ENCODE measurements around the gene FMO1. TPM values are rescaled to one million over a fixed set of nuclear protein-coding genes. Genes with fewer than 3 reads are reported as not detected.

Gene FMO1
- total RNA-seq, 1 experiment from 2014 or later = not detected

DNA sequence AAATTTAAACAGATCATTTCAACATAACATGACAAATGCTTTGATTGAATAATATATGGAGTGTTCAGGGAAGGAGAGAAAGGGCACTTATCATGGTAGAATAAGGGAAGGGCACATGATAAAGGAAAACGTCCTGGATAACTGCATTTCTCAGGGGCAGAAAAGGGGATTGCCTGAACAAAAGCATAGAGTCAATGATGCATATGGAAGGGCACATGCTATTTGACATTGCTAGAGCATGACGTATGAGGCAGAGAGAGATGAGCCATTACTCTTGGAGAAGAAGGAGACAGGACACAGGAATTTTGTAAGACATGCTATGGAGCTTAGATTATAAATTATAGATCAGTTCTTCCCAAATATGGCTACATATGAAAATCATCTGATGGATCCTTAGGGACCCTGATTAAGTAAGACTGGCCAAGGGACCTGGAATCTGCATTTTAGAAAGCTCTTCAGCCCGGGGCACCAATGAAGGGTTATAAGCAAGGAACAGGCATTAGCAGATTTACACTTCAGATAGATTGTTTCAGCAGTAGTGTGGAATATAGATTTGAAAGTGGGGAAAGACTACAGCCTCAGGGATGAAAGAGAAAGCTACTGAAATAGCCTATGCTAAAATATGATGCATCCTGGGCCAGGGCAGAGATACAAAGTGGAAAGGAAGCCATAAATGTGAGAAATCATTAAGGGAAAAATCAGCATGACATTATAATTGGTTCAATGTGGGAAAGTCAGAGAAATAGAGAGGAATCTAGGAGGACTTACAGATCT, 41.9 kb upstream of the FMO1 start:
- ChIA-PET CTCF (no interaction called here), POLR2A (no interaction called here)
- H3K9me3 Mint-ChIP-seq = no peaks in the 10 kb centered on the region
- no peak for ATAC-seq
- H3K4me3 Mint-ChIP-seq = no peak overlapping the region
- no peaks in the 10 kb centered on the region for H3K27me3 Mint-ChIP-seq (ENCODE audit: low read depth)
- no peak for DNase-seq (ENCODE audit: low spot score)
- no peak overlapping the region for H3K27ac Mint-ChIP-seq
- H3K36me3 Mint-ChIP-seq = no peaks in the 10 kb centered on the region
- H3K4me1 Mint-ChIP-seq = peaks cover 28% of the 10 kb centered on the region
- TF ChIP-seq ZBTB21 (CRISPR knock-in tag; IDR thresholded peaks at IDR 0.05; ENCODE audit: borderline replicate concordance) = no peak
- TF ChIP-seq IRF2 (CRISPR knock-in tag; IDR thresholded peaks at IDR 0.05; ENCODE audit: borderline replicate concordance, low read depth) = no peak
- TF ChIP-seq HMGA2 (CRISPR knock-in tag; IDR thresholded peaks at IDR 0.05) = no peak
- TF ChIP-seq KAT7 (CRISPR knock-in tag; IDR thresholded peaks at IDR 0.05; ENCODE audit: borderline replicate concordance) = no peak
- no peak for TF ChIP-seq ELF4 (CRISPR knock-in tag; IDR thresholded peaks at IDR 0.05; ENCODE audit: low read depth)
- TF ChIP-seq, protein P1, sequence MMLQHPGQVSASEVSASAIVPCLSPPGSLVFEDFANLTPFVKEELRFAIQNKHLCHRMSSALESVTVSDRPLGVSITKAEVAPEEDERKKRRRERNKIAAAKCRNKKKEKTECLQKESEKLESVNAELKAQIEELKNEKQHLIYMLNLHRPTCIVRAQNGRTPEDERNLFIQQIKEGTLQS (CRISPR knock-in tag; conservative IDR thresholded peaks at IDR 0.05) = no peak
- TF ChIP-seq, protein P2, sequence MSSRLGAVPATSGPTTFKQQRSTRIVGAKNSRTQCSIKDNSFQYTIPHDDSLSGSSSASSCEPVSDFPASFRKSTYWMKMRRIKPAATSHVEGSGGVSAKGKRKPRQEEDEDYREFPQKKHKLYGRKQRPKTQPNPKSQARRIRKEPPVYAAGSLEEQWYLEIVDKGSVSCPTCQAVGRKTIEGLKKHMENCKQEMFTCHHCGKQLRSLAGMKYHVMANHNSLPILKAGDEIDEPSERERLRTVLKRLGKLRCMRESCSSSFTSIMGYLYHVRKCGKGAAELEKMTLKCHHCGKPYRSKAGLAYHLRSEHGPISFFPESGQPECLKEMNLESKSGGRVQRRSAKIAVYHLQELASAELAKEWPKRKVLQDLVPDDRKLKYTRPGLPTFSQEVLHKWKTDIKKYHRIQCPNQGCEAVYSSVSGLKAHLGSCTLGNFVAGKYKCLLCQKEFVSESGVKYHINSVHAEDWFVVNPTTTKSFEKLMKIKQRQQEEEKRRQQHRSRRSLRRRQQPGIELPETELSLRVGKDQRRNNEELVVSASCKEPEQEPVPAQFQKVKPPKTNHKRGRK (CRISPR knock-in tag; IDR thresholded peaks at IDR 0.05; ENCODE audit: borderline replicate concordance) = no peak
- TF ChIP-seq, protein P3, sequence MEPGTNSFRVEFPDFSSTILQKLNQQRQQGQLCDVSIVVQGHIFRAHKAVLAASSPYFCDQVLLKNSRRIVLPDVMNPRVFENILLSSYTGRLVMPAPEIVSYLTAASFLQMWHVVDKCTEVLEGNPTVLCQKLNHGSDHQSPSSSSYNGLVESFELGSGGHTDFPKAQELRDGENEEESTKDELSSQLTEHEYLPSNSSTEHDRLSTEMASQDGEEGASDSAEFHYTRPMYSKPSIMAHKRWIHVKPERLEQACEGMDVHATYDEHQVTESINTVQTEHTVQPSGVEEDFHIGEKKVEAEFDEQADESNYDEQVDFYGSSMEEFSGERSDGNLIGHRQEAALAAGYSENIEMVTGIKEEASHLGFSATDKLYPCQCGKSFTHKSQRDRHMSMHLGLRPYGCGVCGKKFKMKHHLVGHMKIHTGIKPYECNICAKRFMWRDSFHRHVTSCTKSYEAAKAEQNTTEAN (CRISPR knock-in tag; IDR thresholded peaks at IDR 0.05) = no peak
- TF ChIP-seq MXD4 (CRISPR knock-in tag; IDR thresholded peaks at IDR 0.05; ENCODE audit: borderline replicate concordance) = no peak
- no peak for TF ChIP-seq SP1 (CRISPR knock-in tag; conservative IDR thresholded peaks at IDR 0.05)
- TF ChIP-seq, protein P4, sequence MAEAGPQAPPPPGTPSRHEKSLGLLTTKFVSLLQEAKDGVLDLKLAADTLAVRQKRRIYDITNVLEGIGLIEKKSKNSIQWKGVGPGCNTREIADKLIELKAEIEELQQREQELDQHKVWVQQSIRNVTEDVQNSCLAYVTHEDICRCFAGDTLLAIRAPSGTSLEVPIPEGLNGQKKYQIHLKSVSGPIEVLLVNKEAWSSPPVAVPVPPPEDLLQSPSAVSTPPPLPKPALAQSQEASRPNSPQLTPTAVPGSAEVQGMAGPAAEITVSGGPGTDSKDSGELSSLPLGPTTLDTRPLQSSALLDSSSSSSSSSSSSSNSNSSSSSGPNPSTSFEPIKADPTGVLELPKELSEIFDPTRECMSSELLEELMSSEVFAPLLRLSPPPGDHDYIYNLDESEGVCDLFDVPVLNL (CRISPR knock-in tag; IDR thresholded peaks at IDR 0.05; ENCODE audit: borderline replicate concordance, low read depth) = no peak
- TF ChIP-seq, protein P5, sequence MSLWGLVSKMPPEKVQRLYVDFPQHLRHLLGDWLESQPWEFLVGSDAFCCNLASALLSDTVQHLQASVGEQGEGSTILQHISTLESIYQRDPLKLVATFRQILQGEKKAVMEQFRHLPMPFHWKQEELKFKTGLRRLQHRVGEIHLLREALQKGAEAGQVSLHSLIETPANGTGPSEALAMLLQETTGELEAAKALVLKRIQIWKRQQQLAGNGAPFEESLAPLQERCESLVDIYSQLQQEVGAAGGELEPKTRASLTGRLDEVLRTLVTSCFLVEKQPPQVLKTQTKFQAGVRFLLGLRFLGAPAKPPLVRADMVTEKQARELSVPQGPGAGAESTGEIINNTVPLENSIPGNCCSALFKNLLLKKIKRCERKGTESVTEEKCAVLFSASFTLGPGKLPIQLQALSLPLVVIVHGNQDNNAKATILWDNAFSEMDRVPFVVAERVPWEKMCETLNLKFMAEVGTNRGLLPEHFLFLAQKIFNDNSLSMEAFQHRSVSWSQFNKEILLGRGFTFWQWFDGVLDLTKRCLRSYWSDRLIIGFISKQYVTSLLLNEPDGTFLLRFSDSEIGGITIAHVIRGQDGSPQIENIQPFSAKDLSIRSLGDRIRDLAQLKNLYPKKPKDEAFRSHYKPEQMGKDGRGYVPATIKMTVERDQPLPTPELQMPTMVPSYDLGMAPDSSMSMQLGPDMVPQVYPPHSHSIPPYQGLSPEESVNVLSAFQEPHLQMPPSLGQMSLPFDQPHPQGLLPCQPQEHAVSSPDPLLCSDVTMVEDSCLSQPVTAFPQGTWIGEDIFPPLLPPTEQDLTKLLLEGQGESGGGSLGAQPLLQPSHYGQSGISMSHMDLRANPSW (CRISPR knock-in tag; conservative IDR thresholded peaks at IDR 0.05; ENCODE audit: low read depth) = no peak
- TF ChIP-seq ZNF423 (CRISPR knock-in tag; IDR thresholded peaks at IDR 0.05) = no peak
- TF ChIP-seq, protein P6, sequence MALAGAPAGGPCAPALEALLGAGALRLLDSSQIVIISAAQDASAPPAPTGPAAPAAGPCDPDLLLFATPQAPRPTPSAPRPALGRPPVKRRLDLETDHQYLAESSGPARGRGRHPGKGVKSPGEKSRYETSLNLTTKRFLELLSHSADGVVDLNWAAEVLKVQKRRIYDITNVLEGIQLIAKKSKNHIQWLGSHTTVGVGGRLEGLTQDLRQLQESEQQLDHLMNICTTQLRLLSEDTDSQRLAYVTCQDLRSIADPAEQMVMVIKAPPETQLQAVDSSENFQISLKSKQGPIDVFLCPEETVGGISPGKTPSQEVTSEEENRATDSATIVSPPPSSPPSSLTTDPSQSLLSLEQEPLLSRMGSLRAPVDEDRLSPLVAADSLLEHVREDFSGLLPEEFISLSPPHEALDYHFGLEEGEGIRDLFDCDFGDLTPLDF (CRISPR knock-in tag; IDR thresholded peaks at IDR 0.05) = no peak
- no peak for TF ChIP-seq OVOL2 (CRISPR knock-in tag; IDR thresholded peaks at IDR 0.05; ENCODE audit: borderline replicate concordance)
- TF ChIP-seq GRHL2 (CRISPR knock-in tag; IDR thresholded peaks at IDR 0.05; ENCODE audit: insufficient replicate concordance, severe bottlenecking) = no peak
- no peak for TF ChIP-seq EMX1 (CRISPR knock-in tag; IDR thresholded peaks at IDR 0.05)
- TF ChIP-seq ATF1 (CRISPR knock-in tag; IDR thresholded peaks at IDR 0.05) = no peak
- TF ChIP-seq NFYB (CRISPR knock-in tag; conservative IDR thresholded peaks at IDR 0.05; ENCODE audit: low read depth) = no peak
